ENCODE data around the gene RCL1.

- TF ChIP-seq CTCF (IDR thresholded peaks at IDR 0.05): no peak
- TF ChIP-seq RAD21 (IDR thresholded peaks at IDR 0.05; ENCODE audit: low read length): no peak
- TF ChIP-seq TAF1 (IDR thresholded peaks at IDR 0.05; ENCODE audit: borderline replicate concordance, low read depth, low read length): no peak
- TF ChIP-seq POLR2AphosphoS5 (IDR thresholded peaks at IDR 0.05; ENCODE audit: low read depth, low read length): no peak
- TF ChIP-seq RFX5 (IDR thresholded peaks at IDR 0.05; ENCODE audit: low read length): no peak
- TF ChIP-seq GABPA (IDR thresholded peaks at IDR 0.05; ENCODE audit: low read depth): no peak
- no peak for TF ChIP-seq REST (IDR thresholded peaks at IDR 0.05; ENCODE audit: low read depth, low read length)
- TF ChIP-seq IRF3 (IDR thresholded peaks at IDR 0.05; ENCODE audit: low read depth, low read length): no peak
- no peak for TF ChIP-seq RCOR1 (IDR thresholded peaks at IDR 0.05; ENCODE audit: low read length)
- no peak for TF ChIP-seq FOXM1 (IDR thresholded peaks at IDR 0.05; ENCODE audit: low read depth)
- no peak for TF ChIP-seq EZH2phosphoT487 (IDR thresholded peaks at IDR 0.05; ENCODE audit: borderline replicate concordance, low read depth)
- TF ChIP-seq PBX3 (IDR thresholded peaks at IDR 0.05): no peak
- no peak for TF ChIP-seq TEAD4 (IDR thresholded peaks at IDR 0.05; ENCODE audit: borderline replicate concordance, insufficient read depth)
- TF ChIP-seq MAX (IDR thresholded peaks at IDR 0.05; ENCODE audit: low read depth): no peak
Measured at GRCh38 chr9:4854265-4854590, 61.5 kb downstream of the RCL1 start.
